Activated T-helper 1 cell treated with anti-CD3 and anti-CD28 coated beads, Interleukin-2, amount 50 U/mL, for 16 hours (primary cell): ENCODE measurements around the gene PHYHD1.

Experiments
- DNase-seq, 2 donors: peaks; one replicate each; pipeline ENCODE4 v3.0.0-alpha.2; 2020; ENCODE audit warnings: low read depth in 1 of 2, low spot score in 1 of 2

PHYHD1 gene

DNA sequence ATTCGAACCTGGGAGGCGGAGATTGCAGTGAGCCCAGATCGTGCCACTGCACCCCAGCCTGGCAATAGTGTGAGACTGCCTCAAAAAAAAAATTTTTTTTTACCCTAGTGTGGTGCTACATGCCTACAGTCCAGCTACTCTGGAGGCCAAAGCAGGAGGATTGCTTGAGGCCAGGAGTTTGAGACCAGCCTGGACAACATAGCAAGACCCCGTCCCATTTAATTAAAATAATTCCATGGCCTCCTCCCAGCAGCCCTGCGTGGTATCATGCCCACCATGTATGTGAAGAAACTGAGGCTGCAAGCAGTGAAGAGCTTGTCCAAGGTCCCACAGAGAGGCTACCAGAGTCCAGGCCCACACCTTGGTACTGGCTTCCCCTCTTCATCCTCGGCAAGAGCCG lies 19.4 kb upstream of the PHYHD1 start:
- no peak for DNase-seq

DNA sequence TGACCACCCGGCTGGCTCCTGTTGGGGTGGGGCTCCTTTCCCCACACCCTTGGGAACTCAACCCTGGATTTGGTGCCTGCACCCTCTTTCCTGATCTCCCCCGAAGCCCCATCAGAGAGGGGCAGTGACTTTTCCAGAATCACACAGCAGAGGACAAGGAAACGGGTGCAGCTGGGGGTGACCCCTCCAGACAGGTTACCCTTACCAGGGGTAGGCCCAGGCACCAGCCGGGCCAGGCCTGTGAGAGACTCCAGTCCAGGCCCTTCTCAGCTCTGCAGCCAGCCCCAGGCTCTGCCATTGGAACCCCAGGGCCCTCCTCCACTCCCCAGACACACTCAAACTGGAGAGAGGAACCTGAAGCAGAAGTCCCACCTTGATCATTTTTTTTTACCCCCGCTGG lies 19.0 kb upstream of the PHYHD1 start:
- no peak for DNase-seq

DNA sequence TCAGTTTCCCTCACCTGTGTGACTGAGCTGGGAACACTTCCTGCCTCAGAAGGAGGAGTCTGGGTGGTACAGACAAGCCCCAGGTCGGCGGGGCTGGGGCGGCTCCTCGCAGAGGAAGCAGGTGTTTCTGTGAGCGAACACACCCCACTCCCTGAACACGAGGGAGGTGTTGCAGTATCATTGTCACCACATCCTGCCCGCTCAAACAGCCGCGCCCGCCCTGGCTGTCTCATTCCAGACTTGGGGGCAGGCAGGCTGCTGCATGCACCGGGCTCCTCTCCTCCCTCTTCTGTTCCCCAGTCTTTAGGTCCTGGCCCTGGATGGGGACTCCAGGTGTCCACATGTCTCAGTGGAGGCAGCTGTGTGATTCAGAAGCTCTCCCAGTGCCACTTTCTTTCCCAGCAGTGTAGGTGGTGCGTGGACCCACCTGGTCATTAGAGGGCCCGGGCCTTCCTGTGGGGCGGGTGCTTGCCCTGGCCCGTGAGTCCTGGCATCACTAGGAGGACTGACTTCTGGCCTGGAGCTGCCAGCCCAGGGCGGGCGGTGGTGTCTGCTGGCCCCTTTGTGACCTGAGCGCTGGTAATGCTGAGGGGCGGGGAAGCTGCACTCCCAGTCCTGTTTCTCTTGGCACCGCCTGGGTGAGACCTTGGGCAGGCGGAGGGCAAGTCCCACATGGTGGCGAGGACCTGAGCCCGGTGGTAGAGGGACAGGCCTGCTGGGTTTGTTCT lies 18.3 kb upstream of the PHYHD1 start:
- DNase-seq: peak; percentile 72 to 77

DNA sequence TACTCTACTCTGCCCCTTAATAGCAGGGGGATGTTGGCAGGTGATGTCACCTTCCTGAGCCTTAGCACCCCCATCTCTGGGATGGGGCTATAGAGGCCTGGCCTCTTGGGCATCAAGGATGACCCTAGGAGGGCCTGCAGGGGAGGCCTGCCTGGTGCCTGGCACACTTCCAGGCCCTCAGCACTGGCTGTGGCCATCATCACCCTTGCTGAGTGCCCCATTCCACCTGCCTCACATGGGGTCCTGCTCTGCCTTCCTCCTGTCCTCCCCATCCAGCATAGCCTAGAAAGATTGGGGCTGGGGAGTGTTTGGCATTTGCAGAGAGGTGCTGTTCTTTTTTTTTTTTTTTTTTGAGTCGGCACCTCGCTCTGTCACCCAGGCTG lies 17.7 kb upstream of the PHYHD1 start:
- DNase-seq: no peak

DNA sequence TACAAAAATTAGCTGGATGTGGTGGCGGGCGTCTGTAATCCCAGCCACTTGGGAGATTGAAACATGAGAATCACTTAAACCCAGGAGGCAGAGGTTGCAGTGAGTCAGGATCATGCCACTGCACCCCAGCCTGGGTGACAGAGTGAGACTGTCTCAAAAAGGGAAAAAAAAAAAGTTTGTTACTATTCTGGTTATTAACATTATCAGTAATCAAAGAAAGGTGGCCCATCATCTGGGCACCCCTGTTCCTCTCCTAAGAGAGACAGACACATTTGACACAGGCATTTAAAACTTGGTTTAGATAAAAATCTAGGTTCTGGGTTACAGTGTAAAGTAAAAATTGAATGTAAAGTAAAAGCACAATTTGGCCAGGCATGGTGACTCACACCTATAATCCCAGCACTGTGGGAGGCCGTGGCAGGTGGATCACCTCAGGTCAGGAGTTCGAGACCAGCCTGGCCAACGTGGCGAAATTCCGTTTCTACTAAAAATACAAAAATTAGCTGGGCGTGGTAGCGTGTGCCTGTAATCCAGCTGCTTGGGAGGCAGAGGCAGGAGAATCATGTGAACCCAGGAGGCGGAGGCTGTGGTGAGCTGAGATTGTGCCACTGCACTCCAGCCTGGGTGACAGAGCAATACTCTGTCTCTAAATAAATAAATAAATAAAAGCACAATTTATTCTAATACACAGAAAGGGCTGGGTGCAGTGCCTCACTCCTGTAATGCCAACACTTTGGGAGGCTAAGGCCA lies 16.7 kb upstream of the PHYHD1 start:
- DNase-seq: no peak

DNA sequence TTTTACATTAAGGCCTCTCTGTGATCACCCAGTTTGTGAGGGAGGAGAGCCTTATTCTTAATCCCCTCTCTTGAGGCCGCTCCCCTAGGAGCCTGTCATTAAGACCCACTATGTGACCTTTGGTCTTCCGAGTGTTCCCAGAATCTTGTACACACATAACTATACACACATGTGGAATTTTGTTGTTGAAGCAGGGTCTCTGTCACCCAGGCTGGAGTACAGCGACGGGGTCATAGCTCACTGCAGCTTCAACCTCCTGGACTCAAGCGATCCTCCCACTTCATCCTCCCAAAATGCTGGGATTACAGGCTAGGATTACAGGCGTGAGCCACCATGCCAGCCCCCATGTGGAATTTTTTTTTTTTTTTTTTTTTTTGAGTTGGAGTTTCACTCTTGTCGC lies 14.8 kb upstream of the PHYHD1 start:
- DNase-seq: no peak

DNA sequence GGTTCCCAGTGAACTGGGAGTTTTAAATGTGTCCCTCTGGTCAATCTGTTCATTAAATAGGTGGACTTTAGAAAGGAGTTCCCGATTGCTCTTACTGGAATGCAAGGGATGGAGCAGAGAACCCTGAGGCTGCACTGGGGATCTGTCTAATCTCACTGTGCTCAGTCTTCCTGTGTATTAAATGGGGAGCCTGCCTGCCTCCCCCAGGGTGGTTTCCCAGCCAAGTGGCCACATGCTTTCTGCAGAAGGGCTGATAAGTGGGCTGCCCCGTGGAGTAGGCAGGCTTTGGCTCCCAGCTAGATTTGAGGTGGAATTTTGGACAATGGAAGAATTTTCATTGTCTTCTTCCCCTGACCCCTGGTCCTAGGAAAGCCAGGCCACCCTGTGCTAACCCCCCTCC lies 14.0 kb upstream of the PHYHD1 start:
- no peak for DNase-seq

DNA sequence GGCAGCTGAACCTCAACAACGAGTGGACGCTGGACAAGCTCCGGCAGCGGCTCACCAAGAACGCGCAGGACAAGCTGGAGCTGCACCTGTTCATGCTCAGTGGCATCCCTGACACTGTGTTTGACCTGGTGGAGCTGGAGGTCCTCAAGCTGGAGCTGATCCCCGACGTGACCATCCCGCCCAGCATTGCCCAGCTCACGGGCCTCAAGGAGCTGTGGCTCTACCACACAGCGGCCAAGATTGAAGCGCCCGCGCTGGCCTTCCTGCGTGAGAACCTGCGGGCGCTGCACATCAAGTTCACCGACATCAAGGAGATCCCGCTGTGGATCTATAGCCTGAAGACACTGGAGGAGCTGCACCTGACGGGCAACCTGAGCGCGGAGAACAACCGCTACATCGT lies 12.4 kb upstream of the PHYHD1 start:
- no peak for DNase-seq

DNA sequence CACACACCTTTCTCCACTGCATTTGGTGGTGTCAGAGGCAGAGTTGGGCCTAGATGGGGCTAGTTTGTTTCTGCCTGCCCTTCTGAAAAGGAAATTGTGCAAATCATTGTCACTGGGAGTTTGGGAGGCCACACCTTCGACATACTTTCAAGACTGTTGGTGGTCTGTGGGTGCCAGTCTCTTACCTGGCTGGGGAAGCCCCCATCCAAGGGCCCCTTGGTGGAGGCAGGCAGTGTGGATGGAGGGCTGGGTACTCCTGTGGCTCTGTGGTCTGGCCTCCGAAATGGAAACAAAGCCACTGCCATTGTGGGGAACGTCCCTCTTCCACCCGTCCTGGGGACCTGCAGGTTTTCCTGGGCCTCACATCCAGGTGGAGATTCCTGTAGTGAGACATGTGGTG lies 10.9 kb upstream of the PHYHD1 start:
- DNase-seq: no peak

DNA sequence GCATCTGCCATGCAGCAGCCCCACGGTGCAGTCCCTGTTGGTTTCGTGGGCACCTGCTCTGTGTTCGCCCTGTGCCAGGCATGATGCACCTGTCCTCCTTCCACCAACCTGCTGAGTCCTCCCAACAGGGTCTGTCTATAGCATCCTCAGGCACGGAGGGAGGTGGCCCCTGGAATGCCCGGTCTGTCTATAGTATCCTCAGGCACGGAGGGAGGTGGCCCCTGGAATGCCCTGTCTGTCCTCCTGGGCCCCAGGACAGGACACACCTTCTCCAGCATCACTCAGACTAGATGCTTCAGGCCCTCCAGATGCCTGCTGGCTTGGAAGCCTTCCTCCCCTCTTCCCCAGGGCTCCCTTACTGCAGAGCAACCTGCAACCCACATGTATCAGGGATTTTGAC lies 9.9 kb upstream of the PHYHD1 start:
- DNase-seq: no peak

DNA sequence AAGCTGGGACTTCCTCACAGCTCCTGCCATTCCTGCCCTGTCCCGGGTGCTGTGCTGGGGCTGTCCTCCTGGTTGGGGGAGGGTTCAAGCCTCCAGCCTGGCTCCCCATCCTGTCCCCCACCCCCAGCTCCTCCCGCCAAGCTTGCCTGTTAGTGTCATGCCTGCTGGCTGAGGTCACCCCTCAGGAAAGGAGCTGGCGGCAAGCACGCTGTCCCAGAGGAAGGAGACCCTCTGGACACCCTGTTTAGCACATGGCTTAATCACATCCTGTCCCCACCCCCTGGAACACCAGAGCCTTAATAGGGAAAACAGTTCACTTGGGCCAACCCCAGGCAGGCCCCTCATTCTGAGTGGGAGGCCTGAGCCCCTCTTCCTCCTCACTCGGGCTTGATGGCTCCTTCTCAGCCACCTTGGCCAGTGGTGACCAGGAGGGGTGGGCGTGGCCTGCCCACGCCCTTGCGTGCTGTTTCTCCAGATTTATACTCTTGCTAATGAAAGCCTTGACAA lies 9.2 kb upstream of the PHYHD1 start:
- DNase-seq: no peak

DNA sequence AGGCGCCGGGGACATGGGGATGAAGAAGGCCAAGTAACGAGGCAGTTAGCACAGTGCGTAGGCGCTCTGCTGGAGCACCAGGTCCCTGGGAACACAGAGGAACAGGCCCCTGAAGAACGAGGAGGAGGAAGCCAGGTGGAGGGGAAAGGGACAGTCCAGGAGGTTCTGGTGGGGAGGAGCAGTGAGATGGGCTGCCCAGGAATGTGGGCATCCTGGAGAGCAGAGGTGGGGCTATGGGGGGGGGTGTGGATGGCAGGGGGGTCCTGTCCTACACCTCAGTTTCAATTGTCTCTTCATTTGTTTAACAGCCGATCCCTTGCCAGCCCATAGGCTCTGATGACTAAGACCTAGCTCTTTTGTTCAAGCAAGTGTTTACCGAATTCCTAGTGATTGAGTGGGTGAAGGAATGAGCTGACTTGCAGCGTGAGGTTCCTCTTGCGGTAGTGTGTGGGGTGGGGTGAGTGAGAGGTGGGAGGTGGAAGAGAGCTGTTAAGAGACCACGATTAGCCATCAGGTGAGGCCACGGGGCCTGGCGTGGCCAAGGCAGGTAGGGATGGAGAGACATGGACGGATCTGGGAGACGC lies 8.4 kb upstream of the PHYHD1 start:
- no peak for DNase-seq

DNA sequence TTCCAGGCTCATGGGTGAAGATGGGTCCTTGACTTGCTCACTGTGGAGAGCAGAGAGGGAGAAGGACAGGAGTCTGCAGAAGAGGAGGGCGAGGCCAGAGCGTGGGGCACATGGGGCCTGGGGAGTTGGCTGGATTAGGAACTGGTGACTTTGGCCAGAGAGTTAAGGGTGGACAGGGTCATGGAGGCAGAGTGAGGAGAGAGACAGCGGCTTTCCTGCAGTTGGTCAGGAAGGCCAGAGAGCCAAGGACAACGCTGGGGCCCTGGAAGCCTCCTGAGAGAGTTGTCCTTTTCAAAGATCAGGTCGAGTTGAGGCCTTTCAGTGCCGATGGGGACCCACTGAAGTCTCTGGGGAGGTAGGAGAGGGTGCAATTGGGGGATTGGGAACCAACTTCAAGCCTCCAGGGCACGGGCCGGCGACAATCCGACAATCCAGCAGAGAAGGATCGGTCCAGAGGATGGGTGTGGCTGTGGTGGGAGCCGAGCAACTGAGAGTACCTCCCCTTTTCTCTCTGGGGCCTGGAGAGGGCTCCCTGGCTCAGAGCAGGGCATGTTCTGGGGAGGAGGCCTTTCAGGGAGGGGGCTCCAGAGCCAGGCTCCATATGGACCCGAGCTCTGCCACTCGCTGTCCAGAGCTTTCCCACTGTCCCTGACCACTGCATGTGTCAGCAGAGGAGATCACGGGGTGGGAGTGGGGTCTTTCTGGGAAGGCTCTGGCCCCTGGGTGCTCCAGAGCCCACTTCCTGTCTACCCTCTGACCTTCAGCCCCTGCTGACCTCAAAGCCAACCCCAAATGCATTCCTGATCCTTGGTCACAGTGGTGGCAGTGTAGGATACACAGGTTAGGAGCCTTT lies 7.5 kb upstream of the PHYHD1 start:
- no peak for DNase-seq

DNA sequence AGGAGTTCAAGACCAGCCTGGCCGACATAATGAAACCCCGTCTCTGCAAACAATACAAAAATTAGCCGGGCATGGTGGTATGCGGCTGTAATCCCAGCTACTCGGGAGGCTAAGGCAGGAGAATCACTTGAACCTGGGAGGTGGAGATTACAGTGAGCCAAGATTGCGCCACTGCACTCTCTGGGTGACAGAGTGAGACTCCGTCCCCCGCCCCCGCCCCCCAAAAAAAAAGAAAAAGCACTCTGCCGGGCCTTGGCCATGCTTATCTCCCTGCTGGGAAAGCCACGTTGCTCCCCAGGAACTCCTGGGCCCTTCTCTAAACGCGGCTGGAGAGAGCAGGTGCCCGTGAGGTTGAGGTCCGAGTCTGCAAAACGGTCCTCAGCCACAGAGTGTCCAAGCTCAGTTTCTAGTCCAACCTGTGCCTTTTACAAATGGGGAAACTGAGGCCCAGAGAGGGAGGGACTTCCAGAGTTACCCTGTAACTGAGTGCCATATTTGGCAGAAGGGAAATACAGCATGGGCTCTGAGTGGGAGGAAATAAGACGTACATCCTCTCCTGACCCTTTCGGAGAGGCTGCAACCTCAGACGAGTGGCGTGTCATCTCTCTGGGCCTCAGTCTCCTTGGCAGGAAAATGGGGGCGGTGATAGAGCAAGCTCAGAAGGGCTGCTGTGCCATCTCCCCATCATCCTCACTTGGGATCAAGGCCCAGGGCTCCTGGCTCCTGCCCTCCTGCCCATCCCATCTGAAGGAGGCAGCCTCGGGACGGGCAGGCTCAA lies 6.6 kb upstream of the PHYHD1 start:
- DNase-seq: no peak

DNA sequence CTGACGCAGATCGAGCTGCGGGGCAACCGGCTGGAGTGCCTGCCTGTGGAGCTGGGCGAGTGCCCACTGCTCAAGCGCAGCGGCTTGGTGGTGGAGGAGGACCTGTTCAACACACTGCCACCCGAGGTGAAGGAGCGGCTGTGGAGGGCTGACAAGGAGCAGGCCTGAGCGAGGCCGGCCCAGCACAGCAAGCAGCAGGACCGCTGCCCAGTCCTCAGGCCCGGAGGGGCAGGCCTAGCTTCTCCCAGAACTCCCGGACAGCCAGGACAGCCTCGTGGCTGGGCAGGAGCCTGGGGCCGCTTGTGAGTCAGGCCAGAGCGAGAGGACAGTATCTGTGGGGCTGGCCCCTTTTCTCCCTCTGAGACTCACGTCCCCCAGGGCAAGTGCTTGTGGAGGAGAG lies 4.6 kb upstream of the PHYHD1 start:
- DNase-seq: no peak

DNA sequence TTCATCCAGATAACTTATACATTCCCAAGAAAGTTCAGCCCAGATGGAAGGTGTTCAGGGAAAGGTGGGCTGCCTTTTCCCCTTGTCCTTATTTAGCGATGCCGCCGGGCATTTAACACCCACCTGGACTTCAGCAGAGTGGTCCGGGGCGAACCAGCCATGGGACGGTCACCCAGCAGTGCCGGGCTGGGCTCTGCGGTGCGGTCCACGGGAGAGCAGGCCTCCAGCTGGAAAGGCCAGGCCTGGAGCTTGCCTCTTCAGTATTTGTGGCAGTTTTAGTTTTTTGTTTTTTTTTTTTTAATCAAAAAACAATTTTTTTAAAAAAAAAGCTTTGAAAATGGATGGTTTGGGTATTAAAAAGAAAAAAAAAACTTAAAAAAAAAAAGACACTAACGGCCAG lies 4.0 kb upstream of the PHYHD1 start:
- no peak for DNase-seq

DNA sequence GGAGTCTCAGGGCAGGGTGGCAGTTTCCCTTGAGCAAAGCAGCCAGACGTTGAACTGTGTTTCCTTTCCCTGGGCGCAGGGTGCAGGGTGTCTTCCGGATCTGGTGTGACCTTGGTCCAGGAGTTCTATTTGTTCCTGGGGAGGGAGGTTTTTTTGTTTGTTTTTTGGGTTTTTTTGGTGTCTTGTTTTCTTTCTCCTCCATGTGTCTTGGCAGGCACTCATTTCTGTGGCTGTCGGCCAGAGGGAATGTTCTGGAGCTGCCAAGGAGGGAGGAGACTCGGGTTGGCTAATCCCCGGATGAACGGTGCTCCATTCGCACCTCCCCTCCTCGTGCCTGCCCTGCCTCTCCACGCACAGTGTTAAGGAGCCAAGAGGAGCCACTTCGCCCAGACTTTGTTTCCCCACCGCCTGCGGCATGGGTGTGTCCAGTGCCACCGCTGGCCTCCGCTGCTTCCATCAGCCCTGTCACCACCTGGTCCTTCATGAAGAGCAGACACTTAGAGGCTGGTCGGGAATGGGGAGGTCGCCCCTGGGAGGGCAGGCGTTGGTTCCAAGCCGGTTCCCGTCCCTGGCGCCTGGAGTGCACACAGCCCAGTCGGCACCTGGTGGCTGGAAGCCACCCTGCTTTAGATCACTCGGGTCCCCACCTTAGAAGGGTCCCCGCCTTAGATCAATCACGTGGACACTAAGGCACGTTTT lies 3.5 kb upstream of the PHYHD1 start:
- DNase-seq: no peak

DNA sequence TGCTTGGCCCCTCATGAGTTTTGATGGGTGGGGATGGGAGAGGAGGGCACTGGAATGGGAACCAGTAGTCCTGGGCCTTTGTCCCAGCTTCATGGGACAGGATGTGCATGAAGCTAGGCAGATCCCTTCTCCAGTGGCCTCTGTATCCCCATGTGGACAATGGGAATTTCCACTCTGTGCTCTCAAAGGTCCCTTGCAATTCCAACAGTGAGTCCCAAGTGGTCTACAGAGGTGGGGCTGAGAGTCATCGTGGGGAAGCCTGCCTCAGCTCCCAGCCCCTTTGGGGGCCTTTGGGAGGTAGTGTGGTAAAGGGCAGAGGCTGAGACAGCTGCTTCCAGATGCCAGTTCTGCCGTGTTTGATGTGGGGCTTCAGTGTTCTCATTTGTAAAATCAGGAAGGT lies 1.9 kb upstream of the PHYHD1 start:
- no peak for DNase-seq

DNA sequence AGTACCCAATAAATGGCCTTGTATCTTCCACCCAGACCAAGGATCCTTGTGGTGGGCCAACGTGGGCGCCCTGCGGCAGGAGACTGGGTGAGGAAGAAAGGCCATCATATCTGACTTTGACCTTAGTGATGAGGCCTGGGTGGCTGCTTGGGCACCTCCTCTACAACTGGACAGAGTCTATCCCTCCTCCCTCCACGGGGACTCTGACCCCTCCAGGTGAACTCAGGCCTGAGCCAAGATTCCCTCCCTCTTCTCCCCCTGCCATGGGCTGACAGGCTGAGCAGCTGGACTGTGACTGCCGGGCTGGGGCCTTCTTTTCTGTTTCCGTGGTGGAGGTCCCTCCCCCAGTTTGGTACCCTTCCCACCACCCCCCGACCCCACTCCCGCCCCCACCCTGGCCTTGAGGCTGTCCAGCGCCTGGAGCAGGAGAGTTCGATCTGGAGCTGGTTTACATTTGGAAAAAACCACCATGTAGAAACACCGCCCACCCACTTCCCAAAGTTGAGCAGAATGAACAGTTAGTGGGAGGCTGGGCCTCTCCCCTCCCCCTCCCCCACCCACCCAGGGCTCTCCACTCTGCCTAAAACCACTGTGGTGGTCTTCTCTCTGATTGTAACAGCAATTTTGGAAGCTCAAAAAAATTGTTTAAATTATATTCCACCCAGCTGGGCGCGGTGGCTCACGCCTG lies 1.2 kb upstream of the PHYHD1 start:
- no peak for DNase-seq
